ENCODE results near the gene TMEM123. TPM values are rescaled to one million over a fixed set of nuclear protein-coding genes. Genes with fewer than 3 reads are reported as not detected.

The TMEM123 gene
- total and polyA plus RNA-seq, 2 of the 4 experiments (the other 2 are of a cell fraction), result 96.9 to 127 TPM

- no peak overlapping the region for H2BK5ac ChIP-seq (ENCODE audit: low read depth, low read length, poor library complexity, severe bottlenecking)
- ChIA-PET CTCF (no interaction called here), POLR2A (ENCODE audit: unreplicated experiment) (no interaction called here)
- H3K9me3 ChIP-seq (ENCODE audit: control insufficient read depth, insufficient read depth, low read length), result no peaks in the 10 kb centered on the region
- H4K8ac ChIP-seq (ENCODE audit: low read depth in 2 of 2, low read length in 2 of 2), result no peak overlapping the region
- no peak overlapping the region for H2AK5ac ChIP-seq (ENCODE audit: low read depth, low read length)
- H2BK120ac ChIP-seq (ENCODE audit: low read depth, low read length), result no peak overlapping the region
- peaks cover 16% of the 10 kb centered on the region for H3K4me1 ChIP-seq (ENCODE audit: control insufficient read depth, insufficient read depth, low read length)
- H3K56ac ChIP-seq (ENCODE audit: extremely low read depth, insufficient read depth, low read length), result no peak overlapping the region
- TF ChIP-seq RCOR1 (IDR thresholded peaks at IDR 0.05; ENCODE audit: insufficient replicate concordance, low read length) (no peak), MAFK (IDR thresholded peaks at IDR 0.05; ENCODE audit: low read depth, low read length) (no peak), MXI1 (IDR thresholded peaks at IDR 0.05; ENCODE audit: borderline replicate concordance, low read depth, low read length) (no peak), BHLHE40 (IDR thresholded peaks at IDR 0.05; ENCODE audit: low read depth, low read length) (no peak), CHD1 (IDR thresholded peaks at IDR 0.05; ENCODE audit: low read depth, low read length) (no peak), SMC3 (IDR thresholded peaks at IDR 0.05; ENCODE audit: low read depth, low read length) (no peak), ELK1 (IDR thresholded peaks at IDR 0.05; ENCODE audit: borderline replicate concordance, low read depth, low read length) (no peak)
- no peaks in the 10 kb centered on the region for H4K20me1 ChIP-seq (ENCODE audit: insufficient read depth, low read length)
- H3K14ac ChIP-seq (replicated peaks; ENCODE audit: low read depth, low read length), result no peak overlapping the region
- no peak for DNase-seq
- no peak for ATAC-seq (ENCODE audit: low read depth)
- H2BK20ac ChIP-seq (ENCODE audit: low read depth, low read length), result no peak overlapping the region
- no peak overlapping the region for H4K91ac ChIP-seq (ENCODE audit: insufficient read depth, low read depth, low read length)
- H3K4me2 ChIP-seq (ENCODE audit: low read depth, low read length), result no peak overlapping the region
- H3K4me3 ChIP-seq (ENCODE audit: insufficient read depth, low read depth, low read length), result no peak overlapping the region
- no TSS peak for BruUV-seq (replicated peaks)
- H3K27me3 ChIP-seq (ENCODE audit: control insufficient read depth, insufficient read depth, low read length), result no peaks in the 10 kb centered on the region
- WGBS, 2 experiments (ENCODE audit: extremely low coverage in 2 of 2, insufficient read length in 1 of 2), result no CpG with 5 or more reads among the region's 4 CpGs
- in situ Hi-C loops (cut with MboI; ENCODE audit: low sequenced_read_pairs), result no loop called here
- H3K18ac ChIP-seq (ENCODE audit: low read depth, low read length), result no peak overlapping the region
- intact Hi-C loops (cut with micrococcal nuclease), result no loop called here
- H2AFZ ChIP-seq (replicated peaks; ENCODE audit: low read length, poor library complexity), result no peak overlapping the region
- H3K9ac ChIP-seq (ENCODE audit: low read depth, low read length), result no peak overlapping the region
- no peak overlapping the region for H3K27ac ChIP-seq (ENCODE audit: insufficient read depth, low read length)
- no peak overlapping the region for H2AK9ac ChIP-seq (replicated peaks; ENCODE audit: low read depth, low read length, poor library complexity)
- dilution Hi-C loops (cut with HindIII; ENCODE audit: low sequenced_read_pairs, unreplicated experiment), result no loop called here
- H3K36me3 ChIP-seq (ENCODE audit: control insufficient read depth, insufficient read depth, low read length), result no peaks in the 10 kb centered on the region
- no peaks in the 10 kb centered on the region for H3K79me1 ChIP-seq (ENCODE audit: low read depth in 1 of 2, low read length in 2 of 2)
- H4K5ac ChIP-seq (ENCODE audit: low read depth, low read length), result no peak overlapping the region
- no peak overlapping the region for H3K4ac ChIP-seq (ENCODE audit: low read depth, low read length)
- H2BK15ac ChIP-seq (ENCODE audit: low read depth, low read length), result no peak overlapping the region
- H3K23ac ChIP-seq (ENCODE audit: low read depth, low read length), result no peak overlapping the region
- peaks cover 14% of the 10 kb centered on the region; the same call in 1 of the 2 replicates for H3K9me1 ChIP-seq (ENCODE audit: insufficient read depth, low read length)
Observed at GRCh38 chr11:102472127-102472526, 19.6 kb upstream of the TMEM123 start.
